Stimulated activated CD8-positive, alpha-beta memory T cell treated with anti-CD3 and anti-CD28 coated beads, Interleukin-15, amount 100 ng/mL, for 24 hours (primary cell): Measurements from ENCODE around the gene MRPL37.

Experiments
- DNase-seq: peaks from one replicate; pipeline ENCODE4 v3.0.0-alpha.2; 2020; ENCODE audit warnings: low read depth

MRPL37 gene

DNA sequence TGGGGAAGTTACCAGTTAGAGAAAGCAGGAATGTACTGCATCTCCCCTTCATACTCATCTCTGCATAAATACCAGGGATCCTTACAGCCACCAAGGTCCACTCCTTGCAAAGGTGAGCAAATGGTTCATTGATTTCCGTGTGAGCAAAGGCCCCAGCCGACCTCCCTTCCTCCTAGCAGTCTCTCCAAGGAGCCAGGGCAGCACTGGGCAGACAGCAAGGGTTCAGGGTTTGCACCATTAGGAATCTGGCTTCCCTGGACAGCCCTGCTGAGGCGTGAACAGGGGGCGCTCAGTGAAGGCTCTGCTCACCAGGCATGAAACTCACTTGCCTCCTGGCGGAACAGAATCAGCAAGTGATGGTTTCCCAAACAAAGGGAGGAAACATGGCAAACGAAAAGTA, 65.7 kb downstream of the MRPL37 start:
- DNase-seq, result no peak

DNA sequence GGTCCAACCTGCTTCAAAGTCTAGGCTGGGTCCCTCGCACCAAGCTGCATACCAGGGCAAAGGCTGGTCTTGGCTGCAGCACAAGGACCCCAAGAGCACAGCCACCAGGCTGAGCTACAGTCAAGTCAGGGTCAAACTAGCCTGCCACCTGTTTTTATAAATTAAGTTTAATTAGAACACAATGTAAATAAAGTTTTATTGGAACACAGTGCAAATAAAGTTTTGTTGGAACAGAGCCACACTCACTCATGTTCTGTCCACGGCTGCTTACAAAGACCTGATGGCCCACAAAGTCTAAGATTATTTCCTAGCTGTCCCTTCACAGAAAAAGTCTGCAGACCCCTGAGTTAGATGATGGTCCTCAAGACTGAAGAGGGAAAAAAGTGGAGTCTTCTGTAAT, 66.2 kb downstream of the MRPL37 start:
- DNase-seq, result no peak

DNA sequence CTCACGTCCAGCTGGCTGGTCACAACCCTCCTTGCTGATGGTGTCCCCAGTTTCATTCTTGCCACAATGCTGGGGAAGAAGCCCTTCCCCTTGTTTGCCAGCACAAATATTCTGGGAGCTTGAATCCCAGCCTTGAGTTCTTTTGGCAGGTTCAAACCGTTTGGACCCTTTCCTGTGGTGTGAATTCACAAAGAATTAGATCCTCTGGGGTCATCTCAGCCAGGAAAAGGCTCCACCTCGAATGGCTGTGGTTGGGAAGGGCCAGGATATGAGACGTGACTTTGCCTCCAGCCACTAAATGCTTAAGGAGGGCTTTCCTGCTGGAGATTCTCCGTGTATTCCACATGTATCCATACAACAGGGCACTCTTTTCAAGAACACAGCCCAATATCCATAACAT, 66.9 kb downstream of the MRPL37 start:
- DNase-seq, result no peak
